Fibroblast of peridontal ligament (primary cell): ENCODE data around the gene GPRC5A.

Source experiments
- DNase-seq: peaks from one replicate; pipeline ENCODE4 v3.0.0-alpha.2; 2010; ENCODE audit errors: extremely low read depth

Gene GPRC5A

GRCh38 chr12:12909995-12910420 is 18.6 kb downstream of the GPRC5A start:
- DNase-seq, result no peak

- no peak for DNase-seq
Measured at GRCh38 chr12:12912711-12913110, 21.3 kb downstream of the GPRC5A start.

GRCh38 chr12:12915656-12916055 is 24.3 kb downstream of the GPRC5A start:
- DNase-seq, result no peak

GRCh38 chr12:12916135-12916944 is 25.0 kb downstream of the GPRC5A start:
- peak; percentile 87 for DNase-seq

GRCh38 chr12:12917517-12917916 is 26.2 kb downstream of the GPRC5A start:
- DNase-seq, result no peak

GRCh38 chr12:12918781-12919389 is 27.5 kb downstream of the GPRC5A start:
- no peak for DNase-seq

- DNase-seq, result no peak
Measured at GRCh38 chr12:12919666-12920435, 28.5 kb downstream of the GPRC5A start.

GRCh38 chr12:12922191-12922616 is 30.8 kb downstream of the GPRC5A start:
- DNase-seq, result peak; percentile 93

GRCh38 chr12:12922978-12923377 is 31.6 kb downstream of the GPRC5A start:
- DNase-seq, result no peak

GRCh38 chr12:12924169-12924568 is 32.8 kb downstream of the GPRC5A start:
- no peak for DNase-seq

GRCh38 chr12:12925388-12925787 is 34.0 kb downstream of the GPRC5A start:
- DNase-seq, result peak; percentile 86

- DNase-seq, result peak; percentile 58
Measured at GRCh38 chr12:12926571-12927071, 35.3 kb downstream of the GPRC5A start.

GRCh38 chr12:12927211-12928079 is 36.1 kb downstream of the GPRC5A start:
- DNase-seq, result no peak

GRCh38 chr12:12929696-12930095 is 38.3 kb downstream of the GPRC5A start:
- no peak for DNase-seq

- no peak for DNase-seq
Measured at GRCh38 chr12:12930633-12931219, 39.4 kb downstream of the GPRC5A start.

- no peak for DNase-seq
Measured at GRCh38 chr12:12933742-12934141, 42.4 kb downstream of the GPRC5A start.

GRCh38 chr12:12934556-12934955 is 43.2 kb downstream of the GPRC5A start:
- no peak for DNase-seq

GRCh38 chr12:12936983-12937491 is 45.7 kb downstream of the GPRC5A start:
- no peak for DNase-seq

GRCh38 chr12:12938541-12938940 is 47.2 kb downstream of the GPRC5A start:
- no peak for DNase-seq

- DNase-seq, result no peak
Measured at GRCh38 chr12:12939888-12940287, 48.5 kb downstream of the GPRC5A start.
